Measurements from ENCODE around the gene APBB2.

GRCh38 chr4:41178372-41179370 lies 35.7 kb downstream of the APBB2 start:
- TF ChIP-seq GATA3 (IDR thresholded peaks at IDR 0.05; ENCODE audit: low read depth, low read length) (no peak), GATA2 (IDR thresholded peaks at IDR 0.05; ENCODE audit: low read depth, low read length) (no peak)
